ENCODE results near the gene MRTFA. TPM values are rescaled to one million over a fixed set of nuclear protein-coding genes. Genes with fewer than 3 reads are reported as not detected.
"Not testable (repeated sequence)": the region's sequence is repeated elsewhere in the genome, so short reads cannot be mapped to it uniquely, and the experiment has no call there.

The MRTFA gene
- total RNA-seq, 1 experiment from 2014 or later, result 44.7 TPM

DNA sequence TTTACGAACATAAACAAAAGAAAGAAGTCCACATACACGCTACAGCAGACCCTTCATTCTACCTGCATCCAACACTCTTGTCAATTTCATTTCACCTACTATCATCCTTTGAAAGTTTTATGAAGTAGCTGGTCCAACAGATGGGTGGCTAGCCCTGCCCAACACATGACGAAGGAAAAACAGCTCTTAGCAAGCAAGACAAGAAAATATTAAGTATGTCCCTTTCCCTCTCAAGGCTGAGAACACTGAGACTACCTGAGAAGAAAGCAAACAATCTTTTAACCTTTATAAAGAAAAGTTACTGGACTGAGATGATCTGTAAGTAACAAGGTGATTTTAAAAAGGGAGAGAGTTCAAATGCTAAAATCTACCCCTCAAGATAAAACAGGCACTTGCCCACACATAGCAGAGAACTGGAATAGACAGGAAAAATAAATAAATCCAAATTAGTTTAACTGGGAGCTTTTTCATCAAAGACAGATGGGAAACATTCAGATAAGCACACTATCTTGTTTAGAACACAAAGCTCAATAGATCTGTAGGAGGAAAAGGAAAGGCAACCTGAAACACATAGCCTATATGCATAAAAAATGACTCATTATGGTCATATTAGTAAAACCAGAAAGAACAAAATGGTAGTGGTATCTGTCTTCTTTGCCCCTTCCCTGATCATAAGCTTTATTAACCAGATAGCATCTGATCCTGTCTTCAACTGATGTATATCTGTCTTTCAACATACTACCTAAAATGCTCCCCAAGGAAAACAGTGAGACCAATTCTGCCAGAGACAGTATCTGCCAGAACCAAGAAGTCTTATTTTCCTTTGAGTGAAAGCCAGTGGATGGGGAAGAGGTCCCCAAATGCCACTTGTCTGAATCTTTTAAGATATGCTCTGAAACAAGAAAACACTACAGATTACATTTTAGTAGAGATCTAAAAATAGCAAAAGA is 104.3 kb downstream of the MRTFA start:
- H3K4me2 ChIP-seq, result no peak overlapping the region
- H4K20me1 ChIP-seq (ENCODE audit: insufficient read depth), result no peaks in the 10 kb centered on the region
- no TSS peak for BruUV-seq (replicated peaks)
- no peak overlapping the region for H2AFZ ChIP-seq
- H3K27me3 ChIP-seq (ENCODE audit: insufficient read depth, low read depth), result no peaks in the 10 kb centered on the region
- H3K9me3 ChIP-seq (ENCODE audit: insufficient read depth, low read depth), result no peaks in the 10 kb centered on the region
- no peak for DNase-seq
- ChIA-PET CTCF (interaction anchor here (0.6 to 0.9 kb wide), 2 partner anchors 10 to 81 kb away, joined by 3 read pairs; no protein-coding TSS in a partner anchor), POLR2A (ENCODE audit: unreplicated experiment) (interaction anchor here (0.6 kb wide), 1 partner anchor 119 kb away, joined by 4 read pairs; no protein-coding TSS in a partner anchor)
- peaks cover 47% of the 10 kb centered on the region for H3K79me2 ChIP-seq (ENCODE audit: low read depth)
- no peaks in the 10 kb centered on the region for H3K9me2 ChIP-seq (ENCODE audit: insufficient read depth)
- intact Hi-C loops (cut with micrococcal nuclease; ENCODE audit: unreplicated experiment), result no loop called here
- peaks cover 36% of the 10 kb centered on the region; the same call in 1 of the 2 replicates for H3F3A ChIP-seq (ENCODE audit: insufficient read depth, low read depth)
- no peaks in the 10 kb centered on the region for H3K36me3 ChIP-seq (ENCODE audit: low read depth)
- H3K4me3 ChIP-seq, result no peak overlapping the region
- H3K27ac ChIP-seq, result no peak overlapping the region
- no peak for TF ChIP-seq CTCF (conservative IDR thresholded peaks at IDR 0.05)
- TF ChIP-seq EZH2 (IDR thresholded peaks at IDR 0.05; ENCODE audit: low read depth), result no peak
- peaks cover 30% of the 10 kb centered on the region for H3K4me1 ChIP-seq (replicated peaks; ENCODE audit: insufficient read depth)

GRCh38 chr22:40530391-40530790 is 106.1 kb downstream of the MRTFA start:
- intact Hi-C loops (cut with micrococcal nuclease; ENCODE audit: unreplicated experiment); H3K27ac ChIP-seq; H3K4me3 ChIP-seq; H4K20me1 ChIP-seq (ENCODE audit: insufficient read depth); H3K36me3 ChIP-seq (ENCODE audit: low read depth); BruUV-seq (replicated peaks); H3K4me2 ChIP-seq; H3K27me3 ChIP-seq (ENCODE audit: insufficient read depth, low read depth); DNase-seq; H2AFZ ChIP-seq; H3K9me2 ChIP-seq (ENCODE audit: insufficient read depth); POLR2A ChIA-PET (ENCODE audit: unreplicated experiment); H3K9me3 ChIP-seq (ENCODE audit: insufficient read depth, low read depth): not testable (repeated sequence)
- H3K79me2 ChIP-seq (ENCODE audit: low read depth), result peaks cover 47% of the 10 kb centered on the region
- CTCF ChIA-PET, result interaction anchor here (0.6 kb wide), 1 partner anchor 49 kb away, joined by 7 read pairs; no protein-coding TSS in a partner anchor
- H3F3A ChIP-seq (ENCODE audit: insufficient read depth, low read depth), result peaks cover 43% of the 10 kb centered on the region
- H3K4me1 ChIP-seq (replicated peaks; ENCODE audit: insufficient read depth), result peaks cover 31% of the 10 kb centered on the region

DNA sequence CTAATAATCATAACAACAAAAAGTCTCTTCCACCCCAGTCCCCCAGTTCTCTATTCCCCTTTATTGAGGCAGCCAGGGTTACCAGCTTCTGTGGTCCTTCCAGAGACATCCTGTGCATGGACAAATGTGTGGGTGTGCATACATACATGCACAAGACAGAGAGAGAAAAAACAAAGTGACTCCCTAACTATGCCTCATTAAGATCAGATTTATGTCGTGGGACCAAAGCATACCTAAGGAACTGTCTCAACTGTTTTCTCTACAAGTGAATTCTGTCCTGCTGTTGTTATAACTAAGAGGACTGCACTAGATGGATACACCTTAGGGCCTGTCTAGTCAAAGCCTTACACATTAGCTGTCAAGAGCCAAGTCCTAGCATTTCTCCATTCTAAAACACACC is 106.7 kb downstream of the MRTFA start:
- no peak for DNase-seq
- Histone ChIP-seq H3K9me3 (ENCODE audit: insufficient read depth, low read depth) (no peaks in the 10 kb centered on the region), H3K9me2 (ENCODE audit: insufficient read depth) (no peaks in the 10 kb centered on the region), H3K4me1 (replicated peaks; ENCODE audit: insufficient read depth) (peaks cover 34% of the 10 kb centered on the region), H3F3A (ENCODE audit: insufficient read depth, low read depth) (peaks cover 47% of the 10 kb centered on the region), H3K27me3 (ENCODE audit: insufficient read depth, low read depth) (no peaks in the 10 kb centered on the region), H4K20me1 (ENCODE audit: insufficient read depth) (no peaks in the 10 kb centered on the region), H2AFZ (no peak overlapping the region), H3K79me2 (ENCODE audit: low read depth) (peaks cover 47% of the 10 kb centered on the region), H3K36me3 (ENCODE audit: low read depth) (no peaks in the 10 kb centered on the region), H3K4me3 (no peak overlapping the region), H3K27ac (no peak overlapping the region), H3K4me2 (no peak overlapping the region)
- no TSS peak for BruUV-seq (replicated peaks)
- CTCF ChIA-PET, result no interaction called here
- TF ChIP-seq EZH2 (IDR thresholded peaks at IDR 0.05; ENCODE audit: low read depth) (no peak), CTCF (conservative IDR thresholded peaks at IDR 0.05) (no peak)
- POLR2A ChIA-PET (ENCODE audit: unreplicated experiment), result no interaction called here
- intact Hi-C loops (cut with micrococcal nuclease; ENCODE audit: unreplicated experiment), result no loop called here

All from PC-9 (cell line).